Spleen (tissue), 11 donors: ENCODE results near the gene YOD1. TPM values are rescaled to one million over a fixed set of nuclear protein-coding genes. Genes with fewer than 3 reads are reported as not detected.

Source experiments
- DNase-seq: peaks from one replicate; pipeline ENCODE4 v3.0.0-alpha.2; 2020
- H3K27ac ChIP-seq, 8 donors: fragments of 200-600 bp; sonication (generic) in 7 of 8; 1 replicate in 4 of 8; 2 replicates in 4 of 8; pipeline versions ENCODE4 v1.5.0 to v1.8.0; 2016 to 2021; ENCODE audit warnings: inconsistent platforms in 4 of 8, mild to moderate bottlenecking in 4 of 8, moderate library complexity in 1 of 8
- H3K27me3 ChIP-seq, 7 donors: fragments of 200-600 bp; sonication (generic) in 6 of 7; replicated peaks in 1 of 7; 1 replicate in 4 of 7; 2 replicates in 3 of 7; pipeline versions ENCODE4 v1.5.0 to v1.8.0; 2016 to 2021; ENCODE audit warnings: inconsistent platforms in 3 of 7, mild to moderate bottlenecking in 1 of 7
- H3K36me3 ChIP-seq, 6 donors: fragments of 200-600 bp; sonication (generic) in 5 of 6; 1 replicate in 4 of 6; 2 replicates in 2 of 6; pipeline versions ENCODE4 v1.5.0 to v1.8.0; 2016 to 2021; ENCODE audit warnings: inconsistent platforms in 2 of 6
- H3K4me1 ChIP-seq, 6 donors: fragments of 200-600 bp; sonication (generic) in 5 of 6; 1 replicate in 3 of 6; 2 replicates in 3 of 6; pipeline versions ENCODE4 v1.5.0 to v1.8.0; 2016 to 2021; ENCODE audit warnings: inconsistent platforms in 3 of 6
- H3K4me3 ChIP-seq, 8 donors: fragments of 200-600 bp; sonication (generic) in 7 of 8; 1 replicate in 4 of 8; 2 replicates in 4 of 8; pipeline versions ENCODE4 v1.5.0 to v1.8.0; 2016 to 2021; ENCODE audit warnings: inconsistent platforms in 4 of 8, mild to moderate bottlenecking in 4 of 8, moderate library complexity in 2 of 8
- H3K9me3 ChIP-seq, 8 donors: fragments of 200-600 bp; sonication (generic) in 7 of 8; 1 replicate in 4 of 8; 2 replicates in 4 of 8; pipeline versions ENCODE4 v1.5.0 to v1.8.0; 2016 to 2021; ENCODE audit warnings: inconsistent platforms in 4 of 8
- CTCF ChIP-seq, 11 experiments: fragments of 200-600 bp in 7 of 11; fragments of 450-650 bp in 4 of 11; sonication (generic) in 4 of 11; IDR thresholded peaks in 8 of 11; conservative IDR thresholded peaks in 3 of 11; 1 replicate in 7 of 11; 2 replicates in 4 of 11; pipeline versions ENCODE4 v1.4.0 to v1.8.0; 2016 to 2021; ENCODE audit warnings: antibody characterized with exemption in 11 of 11, inconsistent platforms in 4 of 11, mild to moderate bottlenecking in 1 of 11
- POLR2A ChIP-seq, 3 donors: fragments of 450-650 bp; IDR thresholded peaks; one replicate each; pipeline ENCODE4 v1.5.1; 2017; ENCODE audit warnings: antibody characterized with exemption in 3 of 3, mild to moderate bottlenecking in 1 of 3
- POLR2AphosphoS5 ChIP-seq, 3 donors: sonication (generic); formaldehyde crosslinking; IDR thresholded peaks; one replicate each; pipeline ENCODE4 v1.5.1; 2017; ENCODE audit warnings: antibody characterized with exemption in 3 of 3
- WGBS, 5 donors: extraction: QIAGEN DNeasy Blood & Tissue Kit in 3 of 5; methylation state at CpG; one replicate each; pipeline versions ENCODE4 v1.1.5 to v1.1.7; 2013 to 2018; 5-methylcytosine and 5-hydroxymethylcytosine counted together
- intact Hi-C: fragments of 100-400 bp; cut with DNase I; formaldehyde crosslinking; loops from one replicate; pipeline ENCODE4 v1.15.0; 2023; ENCODE audit warnings: low total_unique reads
- polyA plus RNA-seq, 3 donors: library from polyadenylated mRNA; stranded (reverse); fragments of 200-250 nt; gene quantifications; one replicate each; pipeline ENCODE4 v1.2.1, GENCODE V29; 2013
- total RNA-seq, 7 donors: library from RNA; depleted of rRNA in 3 of 7; stranded (reverse); fragments of >200 nt in 3 of 7; fragmentation: NEBNext Ultra II Directional in 4 of 7; extraction: Animal tissue kit (Norgen Biotek cat#: 25700) in 4 of 7; gene quantifications; one replicate each; pipeline versions ENCODE4 v1.1.0 to v1.2.1, GENCODE V29; 2016 to 2021
- donor health status: healthy with polysubstance abuse.
- donor health status: DM: no; HTN: no; CAD: no; lungs with moderate emphysema.
- donor health status: DM: no; HTN: no; CAD: no.
- donor health status: Bipolar disorder and iron deficiency.
- donor health status: healthy.
- donor health status: DM: no; HTN: no; CAD: no.
- donor health status: DM: yes; HTN: yes; CAD: no.

Gene YOD1
- total and polyA plus RNA-seq, 10 donors, result 2.8 to 23.2 (median 11.8) TPM

GRCh38 chr1:207019161-207019560, 31.8 kb downstream of the YOD1 start:
- TF ChIP-seq POLR2AphosphoS5 (IDR thresholded peaks at IDR 0.05) (no peak), POLR2A (IDR thresholded peaks at IDR 0.05) (no peak), CTCF (IDR thresholded peaks at IDR 0.05 in 8 of 11, conservative IDR thresholded peaks at IDR 0.05 in 3 of 11) (no peak)
- Histone ChIP-seq H3K36me3 (no peaks in the 10 kb centered on the region), H3K4me3 (no peak overlapping the region), H3K4me1 (peaks cover 0 to 30% (median 8%) of the 10 kb centered on the region in 6 donors), H3K27me3 (no peaks in the 10 kb centered on the region), H3K27ac (no peak overlapping the region), H3K9me3 (no peaks in the 10 kb centered on the region)
- 83 to 100% (median 95%) methylated on average over 2 of the region's 2 CpGs for WGBS, 5 donors
- no peak for DNase-seq
- intact Hi-C loops, result no loop called here

DNA sequence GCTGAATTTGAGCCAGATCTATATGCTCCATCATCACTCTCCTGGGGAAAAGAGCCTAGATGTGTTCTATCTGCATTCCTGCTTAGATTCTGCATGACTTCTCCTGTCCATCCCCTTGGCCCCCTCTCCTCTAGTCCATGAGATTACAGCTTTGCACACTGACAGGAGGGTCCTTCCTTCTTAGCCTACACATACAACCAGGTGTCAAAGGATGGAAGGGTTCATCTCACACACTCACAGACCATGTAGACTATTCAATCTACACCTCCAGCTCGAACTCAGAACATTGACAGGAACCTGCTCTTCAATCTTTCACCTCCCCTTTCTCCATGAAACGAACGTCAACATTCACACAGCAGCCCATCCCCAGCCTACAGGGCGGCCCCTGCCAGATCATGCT, 32.3 kb downstream of the YOD1 start:
- DNase-seq, result no peak
- H3K36me3 ChIP-seq, result no peaks in the 10 kb centered on the region
- no peaks in the 10 kb centered on the region for H3K9me3 ChIP-seq
- H3K27me3 ChIP-seq, result no peaks in the 10 kb centered on the region
- 83 to 92% (median 86%) methylated on average over 4 of the region's 4 CpGs for WGBS, 5 donors
- H3K27ac ChIP-seq, result no peak overlapping the region
- TF ChIP-seq CTCF (IDR thresholded peaks at IDR 0.05 in 8 of 11, conservative IDR thresholded peaks at IDR 0.05 in 3 of 11) (no peak), POLR2AphosphoS5 (IDR thresholded peaks at IDR 0.05) (no peak), POLR2A (IDR thresholded peaks at IDR 0.05) (no peak)
- no peak overlapping the region for H3K4me3 ChIP-seq
- intact Hi-C loops, result no loop called here
- peaks cover 0 to 25% (median 7%) of the 10 kb centered on the region in 6 donors for H3K4me1 ChIP-seq

DNA sequence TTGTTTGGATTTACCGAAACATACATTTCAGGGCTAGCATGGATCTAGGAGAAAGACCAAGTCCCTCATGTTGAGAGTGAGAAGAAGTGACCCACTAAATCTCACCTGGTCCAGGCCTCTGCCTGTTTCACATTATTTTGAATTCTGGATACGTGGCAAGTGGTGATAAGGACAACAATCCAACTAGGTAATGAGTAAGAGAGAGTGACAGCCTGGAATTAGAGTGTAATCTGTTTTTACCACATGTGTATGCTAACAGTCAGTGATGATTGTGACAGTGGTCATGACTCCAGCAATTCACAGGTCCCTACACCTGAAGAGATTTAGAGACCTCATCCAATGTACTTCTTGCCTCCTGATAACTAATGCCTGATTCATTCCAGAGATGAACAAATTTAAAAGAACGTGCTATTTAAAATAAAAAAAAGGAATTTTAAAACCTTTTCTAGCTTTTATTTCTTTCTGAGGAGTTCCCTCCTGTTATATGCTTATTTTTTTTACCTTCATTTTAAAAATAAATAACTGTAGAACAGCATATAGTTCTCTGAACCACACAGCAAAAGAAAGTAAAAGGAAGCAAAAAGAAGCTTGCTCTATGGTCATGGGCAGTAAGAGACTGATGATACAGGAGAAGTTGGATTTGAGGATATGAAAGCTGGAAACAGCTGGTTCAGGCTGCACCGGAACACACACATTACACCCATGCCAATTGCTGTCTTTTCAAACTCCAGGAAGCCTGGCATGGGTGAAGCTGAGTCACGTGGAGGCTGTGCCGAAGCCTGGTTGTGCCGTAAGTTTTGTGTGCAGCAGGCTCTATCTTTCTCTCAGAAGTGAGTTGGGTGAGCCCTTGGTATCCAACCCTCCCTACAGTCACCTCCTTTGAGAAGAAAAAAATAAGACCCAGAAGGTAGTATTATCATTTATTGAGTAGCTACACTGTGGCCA, 33.1 kb downstream of the YOD1 start:
- no peak overlapping the region for H3K4me3 ChIP-seq
- intact Hi-C loops, result no loop called here
- DNase-seq, result no peak
- H3K36me3 ChIP-seq, result no peaks in the 10 kb centered on the region
- no peaks in the 10 kb centered on the region for H3K27me3 ChIP-seq
- no peak overlapping the region for H3K27ac ChIP-seq
- no peak for TF ChIP-seq CTCF (IDR thresholded peaks at IDR 0.05 in 8 of 11, conservative IDR thresholded peaks at IDR 0.05 in 3 of 11)
- no peak for TF ChIP-seq POLR2A (IDR thresholded peaks at IDR 0.05)
- no peak for TF ChIP-seq POLR2AphosphoS5 (IDR thresholded peaks at IDR 0.05)
- 67 to 86% (median 70%) methylated on average over 7 of the region's 7 CpGs for WGBS, 5 donors
- H3K9me3 ChIP-seq, result no peaks in the 10 kb centered on the region
- H3K4me1 ChIP-seq, result peaks cover 0 to 17% (median 5%) of the 10 kb centered on the region in 6 donors

- H3K4me1 ChIP-seq, result peaks cover 0 to 6% (median 4%) of the 10 kb centered on the region in 6 donors
- no peaks in the 10 kb centered on the region for H3K27me3 ChIP-seq
- TF ChIP-seq POLR2A (IDR thresholded peaks at IDR 0.05) (no peak), CTCF (IDR thresholded peaks at IDR 0.05 in 8 of 11, conservative IDR thresholded peaks at IDR 0.05 in 3 of 11) (no peak), POLR2AphosphoS5 (IDR thresholded peaks at IDR 0.05) (no peak)
- intact Hi-C loops, result no loop called here
- 87 to 93% (median 90%) methylated on average over 3 of the region's 3 CpGs for WGBS, 5 donors
- DNase-seq, result no peak
- no peak overlapping the region for H3K4me3 ChIP-seq
- H3K36me3 ChIP-seq, result no peaks in the 10 kb centered on the region
- H3K27ac ChIP-seq, result no peak overlapping the region
- no peaks in the 10 kb centered on the region for H3K9me3 ChIP-seq
Measured at GRCh38 chr1:207015791-207016190, 35.2 kb downstream of the YOD1 start.
